ENCODE measurements around the gene SSB. TPM values are rescaled to one million over a fixed set of nuclear protein-coding genes. Genes with fewer than 3 reads are reported as not detected.
"Not testable (repeated sequence)": the region's sequence is repeated elsewhere in the genome, so short reads cannot be mapped to it uniquely, and the experiment has no call there.

The SSB gene
- total and polyA plus RNA-seq, 2 donors (not counting 1 experiment from before 2014, with no cell fraction given) = 17.7 to 81.3 TPM

DNA sequence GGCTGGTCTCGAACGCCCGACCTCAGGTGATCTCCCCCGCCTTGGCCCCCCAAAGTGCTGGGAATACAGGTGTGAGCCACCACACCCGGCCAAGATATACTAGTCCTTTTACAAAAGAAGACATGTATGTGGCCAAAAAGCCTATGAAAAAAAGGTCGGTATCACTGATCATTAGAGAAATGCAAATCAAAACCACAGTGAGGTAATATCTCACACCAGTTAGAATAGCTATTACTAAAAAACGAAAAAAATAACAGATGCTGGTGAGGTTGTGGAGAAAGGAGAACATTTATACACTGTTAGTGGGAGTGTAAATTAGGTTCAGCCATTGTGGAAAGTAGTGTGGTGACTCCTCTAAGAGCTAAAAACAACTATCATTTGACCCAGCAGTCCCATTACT is 38.7 kb upstream of the SSB start:
- Histone ChIP-seq H3K9me3 (ENCODE audit: control extremely low read depth in 1 of 3, control insufficient read depth in 2 of 3, insufficient read depth in 1 of 3, low read length in 2 of 3) (no peaks in the 10 kb centered on the region), H3K4me3 (ENCODE audit: control extremely low read depth in 1 of 5, extremely low read depth in 1 of 5, insufficient read depth in 1 of 5, low read depth in 2 of 5, low read length in 4 of 5) (no peak overlapping the region), H3K9ac (ENCODE audit: low read length) (no peak overlapping the region), H4K20me1 (ENCODE audit: control insufficient read depth, insufficient read depth, low read length, poor library complexity, severe bottlenecking) (no peaks in the 10 kb centered on the region), H2AFZ (ENCODE audit: insufficient read depth, low read depth, low read length, poor library complexity, severe bottlenecking) (no peak overlapping the region), H3K27ac (ENCODE audit: low read length in 2 of 2) (no peak overlapping the region), H3K36me3 (replicated peaks in 1 of 2; ENCODE audit: control extremely low read depth in 1 of 2, control insufficient read depth in 1 of 2, extremely low read depth in 1 of 2, insufficient read depth in 2 of 2, low read length in 1 of 2) (no peaks in the 10 kb centered on the region), H3K27me3 (replicated peaks in 1 of 4; ENCODE audit: control extremely low read depth in 1 of 4, control insufficient read depth in 3 of 4, insufficient read depth in 4 of 4, low read length in 3 of 4) (no peaks in the 10 kb centered on the region), H3K4me1 (ENCODE audit: control insufficient read depth in 2 of 2, insufficient read depth in 2 of 2, low read length in 2 of 2) (no peaks in the 10 kb centered on the region), H3K4me2 (replicated peaks; ENCODE audit: low read depth, low read length, poor library complexity, severe bottlenecking) (no peak overlapping the region), H3K79me2 (ENCODE audit: control insufficient read depth, insufficient read depth, low read length) (no peaks in the 10 kb centered on the region)
- 75% methylated on average over 4 of the region's 7 CpGs for WGBS (ENCODE audit: insufficient coverage)
- DNase-seq (no peak), ATAC-seq (ENCODE audit: low read depth) (no peak)
- Mint-ChIP-seq H3K9me3 (ENCODE audit: insufficient read depth) (no peaks in the 10 kb centered on the region), H3K4me3 (no peak overlapping the region), H3K27ac (no peak overlapping the region), H3K27me3 (no peaks in the 10 kb centered on the region), H3K4me1 (no peaks in the 10 kb centered on the region)
- ChIA-PET CTCF (no interaction called here), POLR2A (no interaction called here)
- TF ChIP-seq, protein P1, sequence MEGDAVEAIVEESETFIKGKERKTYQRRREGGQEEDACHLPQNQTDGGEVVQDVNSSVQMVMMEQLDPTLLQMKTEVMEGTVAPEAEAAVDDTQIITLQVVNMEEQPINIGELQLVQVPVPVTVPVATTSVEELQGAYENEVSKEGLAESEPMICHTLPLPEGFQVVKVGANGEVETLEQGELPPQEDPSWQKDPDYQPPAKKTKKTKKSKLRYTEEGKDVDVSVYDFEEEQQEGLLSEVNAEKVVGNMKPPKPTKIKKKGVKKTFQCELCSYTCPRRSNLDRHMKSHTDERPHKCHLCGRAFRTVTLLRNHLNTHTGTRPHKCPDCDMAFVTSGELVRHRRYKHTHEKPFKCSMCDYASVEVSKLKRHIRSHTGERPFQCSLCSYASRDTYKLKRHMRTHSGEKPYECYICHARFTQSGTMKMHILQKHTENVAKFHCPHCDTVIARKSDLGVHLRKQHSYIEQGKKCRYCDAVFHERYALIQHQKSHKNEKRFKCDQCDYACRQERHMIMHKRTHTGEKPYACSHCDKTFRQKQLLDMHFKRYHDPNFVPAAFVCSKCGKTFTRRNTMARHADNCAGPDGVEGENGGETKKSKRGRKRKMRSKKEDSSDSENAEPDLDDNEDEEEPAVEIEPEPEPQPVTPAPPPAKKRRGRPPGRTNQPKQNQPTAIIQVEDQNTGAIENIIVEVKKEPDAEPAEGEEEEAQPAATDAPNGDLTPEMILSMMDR (IDR thresholded peaks at IDR 0.05) = no peak
- TF ChIP-seq EZH2 (IDR thresholded peaks at IDR 0.05; ENCODE audit: borderline replicate concordance, insufficient read depth, low read depth, low read length, poor library complexity, severe bottlenecking) = no peak
- intact Hi-C loops (cut with micrococcal nuclease) = no loop called here

DNA sequence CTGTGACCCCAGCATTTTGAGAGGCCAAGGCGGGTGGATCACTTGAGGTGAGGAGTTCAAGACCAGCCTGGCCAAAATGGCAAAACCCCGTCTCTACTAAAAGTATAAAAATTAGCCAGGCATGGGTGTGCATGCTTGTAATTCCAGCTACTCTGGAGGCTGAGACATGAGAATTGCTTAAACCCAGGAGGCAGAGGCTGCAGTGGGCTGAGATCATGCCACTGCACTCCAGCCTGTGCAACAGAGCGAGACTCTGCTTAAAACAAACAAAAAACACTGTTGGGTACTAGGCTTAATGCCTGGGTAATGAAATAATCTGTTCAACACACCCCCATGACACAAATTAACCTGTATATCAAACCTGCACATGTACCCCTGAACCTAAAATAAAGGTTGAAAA is 37.9 kb upstream of the SSB start:
- H3K27me3 ChIP-seq (replicated peaks in 1 of 4; ENCODE audit: control extremely low read depth in 1 of 4, control insufficient read depth in 3 of 4, insufficient read depth in 4 of 4, low read length in 3 of 4); ATAC-seq (ENCODE audit: low read depth); H3K4me3 Mint-ChIP-seq; H3K4me1 Mint-ChIP-seq; H4K20me1 ChIP-seq (ENCODE audit: control insufficient read depth, insufficient read depth, low read length, poor library complexity, severe bottlenecking); H3K9me3 ChIP-seq (ENCODE audit: control extremely low read depth in 1 of 3, control insufficient read depth in 2 of 3, insufficient read depth in 1 of 3, low read length in 2 of 3); H3K4me3 ChIP-seq (ENCODE audit: control extremely low read depth in 1 of 5, extremely low read depth in 1 of 5, insufficient read depth in 1 of 5, low read depth in 2 of 5, low read length in 4 of 5); H3K4me2 ChIP-seq (replicated peaks; ENCODE audit: low read depth, low read length, poor library complexity, severe bottlenecking); intact Hi-C loops (cut with micrococcal nuclease); CTCF ChIA-PET; H3K4me1 ChIP-seq (ENCODE audit: control insufficient read depth in 2 of 2, insufficient read depth in 2 of 2, low read length in 2 of 2); H2AFZ ChIP-seq (ENCODE audit: insufficient read depth, low read depth, low read length, poor library complexity, severe bottlenecking); H3K9ac ChIP-seq (ENCODE audit: low read length); H3K27me3 Mint-ChIP-seq; POLR2A ChIA-PET; H3K27ac Mint-ChIP-seq; H3K9me3 Mint-ChIP-seq (ENCODE audit: insufficient read depth); H3K79me2 ChIP-seq (ENCODE audit: control insufficient read depth, insufficient read depth, low read length); H3K36me3 ChIP-seq (replicated peaks in 1 of 2; ENCODE audit: control extremely low read depth in 1 of 2, control insufficient read depth in 1 of 2, extremely low read depth in 1 of 2, insufficient read depth in 2 of 2, low read length in 1 of 2); DNase-seq; H3K27ac ChIP-seq (ENCODE audit: low read length in 2 of 2): not testable (repeated sequence)
- 89% methylated on average over 2 of the region's 3 CpGs for WGBS (ENCODE audit: insufficient coverage)

Data from B cell (primary cell).